PFSK-1 (cell line): ENCODE results near the gene POLR1E.

Experiments used
- FOXP2 ChIP-seq: optimal IDR thresholded peaks from 2 replicates; pipeline ENCODE3; 2011; ENCODE audit warnings: borderline replicate concordance, control low read depth, inconsistent platforms; ENCODE audit not compliant: insufficient read depth; ENCODE audit errors: extremely low read length, extremely low read depth
- POLR2AphosphoS5 ChIP-seq: IDR thresholded peaks from 2 replicates; pipeline ENCODE4 v1.6.1; 2012; ENCODE audit warnings: low read depth, mild to moderate bottlenecking, control low read depth, low read length, moderate library complexity
- REST ChIP-seq, 2 experiments: IDR thresholded peaks; 2 replicates each; pipeline versions ENCODE4 v1.6.1 to v1.8.0; 2011 to 2012; ENCODE audit warnings: low read depth in 2 of 2, low read length in 2 of 2, control low read depth in 1 of 2, inconsistent platforms in 1 of 2, mild to moderate bottlenecking in 1 of 2, moderate library complexity in 1 of 2; ENCODE audit not compliant: insufficient read depth in 1 of 2
- SIN3A ChIP-seq: IDR thresholded peaks from 2 replicates; pipeline ENCODE4 v1.6.1; 2012; ENCODE audit warnings: mild to moderate bottlenecking, low read length, moderate library complexity, borderline replicate concordance; ENCODE audit not compliant: insufficient read depth
- TAF1 ChIP-seq: IDR thresholded peaks from 2 replicates; pipeline ENCODE4 v1.6.1; 2012; ENCODE audit warnings: low read length, control low read depth, borderline replicate concordance; ENCODE audit not compliant: insufficient read depth

GRCh38 chr9:37455884-37456647 lies 29.7 kb upstream of the POLR1E start:
- TF ChIP-seq POLR2AphosphoS5 (no peak), SIN3A (no peak), REST (IDR thresholded peaks at IDR 0.05; ENCODE audit: insufficient read depth in 1 of 2, low read depth in 2 of 2, low read length in 2 of 2) (no peak), TAF1 (no peak), FOXP2 (no peak)
